ENCODE measurements around the gene NNAT.

NNAT gene

DNA sequence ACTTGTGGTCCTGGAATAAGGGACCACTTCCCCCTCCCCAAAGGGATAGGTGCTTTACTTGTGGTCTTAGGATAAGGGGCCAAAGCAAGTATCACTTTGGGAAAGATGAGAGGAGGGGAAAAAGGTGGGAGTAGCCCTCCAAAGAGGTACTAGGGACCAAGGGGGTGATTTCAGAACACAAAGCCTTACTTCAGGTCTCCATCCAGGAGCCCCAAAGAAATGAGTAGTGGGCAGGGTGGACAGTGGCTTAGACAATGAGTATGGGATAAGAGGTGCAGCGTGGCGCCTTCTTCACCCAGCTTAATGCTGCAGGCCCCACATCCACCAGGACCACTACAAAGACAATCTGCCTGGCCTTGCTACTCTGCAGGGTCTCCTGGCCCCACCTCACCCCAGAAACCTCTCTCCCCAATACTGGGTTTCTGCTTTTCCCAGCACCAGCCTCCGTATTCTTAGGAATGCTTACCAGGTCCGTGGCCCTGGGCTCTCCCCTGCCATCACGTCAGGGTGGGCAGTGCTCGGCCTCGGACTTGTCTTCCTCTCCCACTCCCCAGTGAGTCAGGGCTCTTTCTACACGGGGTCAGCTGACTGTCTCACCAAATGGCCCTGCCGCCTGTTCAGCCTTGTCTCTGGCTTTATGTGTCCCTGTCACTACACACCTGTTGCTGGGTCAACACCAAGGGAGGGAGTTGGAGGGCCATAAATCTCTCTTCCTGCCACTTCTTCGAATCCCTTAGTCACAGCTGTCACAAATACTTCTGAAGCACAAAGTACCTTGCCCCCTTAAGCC lies 3.1 kb downstream of the NNAT start:
- whole genome bisulfite sequencing, 2 experiments: 79 to 82% methylated on average over 10 of the region's 10 CpGs
- no peaks in the 10 kb centered on the region for H3K9me3 ChIP-seq (ENCODE audit: control insufficient read depth, low read length)
- H3K27ac ChIP-seq (ENCODE audit: insufficient read depth, low read depth, low read length, poor library complexity, severe bottlenecking): no peak overlapping the region
- H3K36me3 ChIP-seq (ENCODE audit: control insufficient read depth, insufficient read depth, low read length): peaks cover 7% of the 10 kb centered on the region
- H3K27me3 ChIP-seq (ENCODE audit: control insufficient read depth, insufficient read depth, low read length, poor library complexity, severe bottlenecking): no peaks in the 10 kb centered on the region
- H3K4me3 ChIP-seq (ENCODE audit: insufficient read depth, low read depth, low read length): no peak overlapping the region
- H3K4me1 ChIP-seq (ENCODE audit: control insufficient read depth, insufficient read depth, low read length): peaks cover 16% of the 10 kb centered on the region

DNA sequence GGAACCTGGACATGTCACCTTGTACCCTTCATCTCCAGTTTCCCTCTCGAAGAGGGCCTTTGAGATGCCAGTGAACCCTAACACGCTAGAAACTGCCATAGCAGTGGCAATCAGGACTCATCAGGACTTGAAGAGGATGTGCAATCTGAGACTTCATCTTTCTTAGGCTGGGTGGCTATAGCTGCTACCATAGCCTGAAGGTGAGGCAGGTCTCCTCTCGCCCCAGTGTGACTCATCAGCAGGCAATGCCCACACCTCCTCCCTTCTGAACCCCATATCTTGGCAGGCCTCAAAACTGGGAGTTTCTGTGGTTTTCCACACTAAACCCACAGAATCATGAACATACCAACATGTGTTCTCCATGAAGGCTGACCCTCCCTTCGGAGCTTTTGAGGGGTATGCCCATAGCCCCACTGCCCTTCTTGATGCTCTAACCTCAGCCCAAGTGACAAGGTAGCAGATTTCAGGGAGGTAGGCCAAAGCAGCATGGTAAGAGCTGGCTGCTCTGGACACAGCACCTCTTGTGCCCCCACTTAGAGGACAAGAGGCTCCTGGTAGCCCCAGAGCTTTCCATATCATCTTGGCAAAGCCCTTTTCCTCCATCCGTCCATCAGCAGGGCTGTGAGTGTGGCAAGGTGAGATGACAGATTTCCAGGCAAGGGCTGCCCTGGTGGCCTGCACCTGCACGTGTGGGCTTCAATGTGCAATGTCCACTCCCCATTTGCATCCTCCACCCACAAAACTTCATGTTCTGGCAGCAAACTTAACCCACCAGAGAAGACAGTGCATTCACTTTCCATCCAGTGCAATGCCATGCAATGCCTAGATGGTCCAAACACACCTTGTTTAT lies 4.0 kb downstream of the NNAT start:
- Histone ChIP-seq H3K4me3 (ENCODE audit: insufficient read depth, low read depth, low read length) (no peak overlapping the region), H3K4me1 (ENCODE audit: control insufficient read depth, insufficient read depth, low read length) (peaks cover 7% of the 10 kb centered on the region), H3K27me3 (ENCODE audit: control insufficient read depth, insufficient read depth, low read length, poor library complexity, severe bottlenecking) (no peaks in the 10 kb centered on the region), H3K27ac (ENCODE audit: insufficient read depth, low read depth, low read length, poor library complexity, severe bottlenecking) (no peak overlapping the region), H3K36me3 (ENCODE audit: control insufficient read depth, insufficient read depth, low read length) (peaks cover 7% of the 10 kb centered on the region), H3K9me3 (ENCODE audit: control insufficient read depth, low read length) (no peaks in the 10 kb centered on the region)
- 78 to 82% methylated on average over 6 of the region's 6 CpGs for WGBS, 2 experiments

DNA sequence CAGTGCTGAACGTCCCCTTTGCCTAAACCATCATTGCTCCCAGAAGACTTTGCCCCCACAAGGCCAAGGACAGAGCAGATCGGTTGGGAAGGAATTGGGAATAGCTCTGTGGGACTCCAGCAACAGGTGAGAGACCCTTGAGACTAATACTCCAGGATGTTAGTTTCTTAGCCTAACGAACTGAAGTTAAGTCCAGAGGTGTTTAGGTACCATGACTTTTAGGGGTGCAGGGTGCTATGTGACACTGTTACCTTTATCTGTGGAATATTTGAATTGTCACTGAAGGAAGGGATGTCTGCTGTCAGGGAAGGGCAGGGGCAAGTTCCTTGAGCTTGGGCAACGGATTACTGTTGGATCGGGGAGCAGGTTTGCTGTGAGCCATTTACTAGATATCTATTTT lies 4.8 kb downstream of the NNAT start:
- 40 to 51% methylated on average over 5 of the region's 5 CpGs for WGBS, 2 experiments
- H3K4me3 ChIP-seq (ENCODE audit: insufficient read depth, low read depth, low read length): peak overlapping the region; percentile 87

DNA sequence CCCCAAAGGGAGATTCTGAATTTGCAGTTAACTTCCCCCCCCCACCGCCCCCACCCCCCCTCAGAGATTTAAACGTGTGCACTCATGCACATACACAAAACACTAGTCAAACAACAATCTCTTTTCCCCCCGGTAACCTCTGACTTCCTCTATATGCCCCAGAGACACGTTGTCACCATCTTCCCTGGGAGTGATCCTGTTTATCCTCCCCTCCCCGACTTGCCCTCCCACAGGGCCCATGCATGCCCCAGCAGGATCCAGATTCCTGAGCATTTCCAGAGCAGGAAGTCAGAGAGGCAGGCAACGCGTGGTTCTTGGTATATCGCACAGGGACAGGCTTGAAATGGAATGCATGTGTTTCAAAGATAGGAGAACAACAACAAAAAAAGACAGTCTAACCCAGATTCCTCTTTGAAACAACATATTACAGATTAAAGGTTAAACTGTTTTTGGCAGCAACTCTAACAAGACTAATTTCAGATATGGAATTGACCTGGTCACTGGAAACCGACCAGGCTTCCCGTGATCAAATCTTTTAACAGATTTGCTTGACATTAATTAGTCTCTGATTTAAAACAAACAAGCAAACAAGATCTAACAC lies 5.3 kb downstream of the NNAT start:
- H3K27ac ChIP-seq (ENCODE audit: insufficient read depth, low read depth, low read length, poor library complexity, severe bottlenecking): no peak overlapping the region
- WGBS, 2 experiments: 1 to 2% methylated on average over 10 of the region's 10 CpGs
- peaks cover 2% of the 10 kb centered on the region for H3K36me3 ChIP-seq (ENCODE audit: control insufficient read depth, insufficient read depth, low read length)
- H3K4me3 ChIP-seq (ENCODE audit: insufficient read depth, low read depth, low read length): peak overlapping the region; percentile 87
- peaks cover 6% of the 10 kb centered on the region for H3K4me1 ChIP-seq (ENCODE audit: control insufficient read depth, insufficient read depth, low read length)
- no peaks in the 10 kb centered on the region for H3K27me3 ChIP-seq (ENCODE audit: control insufficient read depth, insufficient read depth, low read length, poor library complexity, severe bottlenecking)
- no peaks in the 10 kb centered on the region for H3K9me3 ChIP-seq (ENCODE audit: control insufficient read depth, low read length)

More for the DNA sequence above, 4.8 kb downstream of the NNAT start:
- Histone ChIP-seq H3K27me3 (ENCODE audit: control insufficient read depth, insufficient read depth, low read length, poor library complexity, severe bottlenecking) (no peaks in the 10 kb centered on the region), H3K9me3 (ENCODE audit: control insufficient read depth, low read length) (no peaks in the 10 kb centered on the region), H3K36me3 (ENCODE audit: control insufficient read depth, insufficient read depth, low read length) (peaks cover 7% of the 10 kb centered on the region), H3K27ac (ENCODE audit: insufficient read depth, low read depth, low read length, poor library complexity, severe bottlenecking) (no peak overlapping the region), H3K4me1 (ENCODE audit: control insufficient read depth, insufficient read depth, low read length) (peaks cover 6% of the 10 kb centered on the region)

DNA sequence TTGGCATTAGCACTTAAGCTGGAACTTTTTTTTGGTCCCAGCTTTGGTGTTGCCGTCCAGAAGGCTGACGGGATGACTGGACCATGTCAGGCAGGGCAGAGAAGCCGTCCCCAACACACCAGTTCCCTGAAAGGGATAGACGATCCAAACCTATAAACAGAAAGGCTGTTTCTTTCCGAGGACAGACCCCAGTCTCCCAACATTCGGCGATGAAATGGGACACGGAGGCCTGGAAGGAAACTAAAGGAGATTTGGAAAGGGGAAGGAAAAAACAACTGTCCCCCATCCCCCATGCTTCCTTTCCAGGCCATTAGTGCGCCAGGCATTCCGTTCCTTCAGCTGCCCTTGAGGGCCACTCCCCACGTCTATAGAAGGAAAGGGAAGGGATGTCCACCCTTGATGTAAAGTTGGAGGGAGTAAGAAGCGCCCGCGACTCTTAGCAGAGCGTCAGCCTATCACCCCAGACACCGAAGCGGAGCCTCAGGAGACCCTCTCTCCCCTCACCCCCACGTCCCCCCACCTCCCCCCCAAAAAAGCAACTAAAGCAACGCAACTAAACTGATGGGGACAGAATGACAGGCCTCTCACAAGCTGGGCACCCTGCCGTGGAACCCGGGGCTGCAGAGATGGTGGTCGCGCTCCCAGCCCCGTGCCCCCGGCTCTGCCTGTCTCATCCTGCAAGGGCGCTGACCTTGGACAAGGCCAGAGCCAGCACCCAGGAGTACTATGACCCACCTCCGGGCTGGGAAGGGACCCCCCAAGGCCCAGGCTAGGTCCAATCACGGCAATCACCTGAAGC lies 6.0 kb downstream of the NNAT start:
- H3K9me3 ChIP-seq (ENCODE audit: control insufficient read depth, low read length): no peaks in the 10 kb centered on the region
- peaks cover 6% of the 10 kb centered on the region for H3K4me1 ChIP-seq (ENCODE audit: control insufficient read depth, insufficient read depth, low read length)
- H3K27me3 ChIP-seq (ENCODE audit: control insufficient read depth, insufficient read depth, low read length, poor library complexity, severe bottlenecking): no peaks in the 10 kb centered on the region
- no peak overlapping the region for H3K27ac ChIP-seq (ENCODE audit: insufficient read depth, low read depth, low read length, poor library complexity, severe bottlenecking)
- no peaks in the 10 kb centered on the region for H3K36me3 ChIP-seq (ENCODE audit: control insufficient read depth, insufficient read depth, low read length)
- WGBS, 2 experiments: 0 to 1% methylated on average over 23 to 27 of the region's 28 CpGs
- peak overlapping the region; percentile 87 for H3K4me3 ChIP-seq (ENCODE audit: insufficient read depth, low read depth, low read length)

DNA sequence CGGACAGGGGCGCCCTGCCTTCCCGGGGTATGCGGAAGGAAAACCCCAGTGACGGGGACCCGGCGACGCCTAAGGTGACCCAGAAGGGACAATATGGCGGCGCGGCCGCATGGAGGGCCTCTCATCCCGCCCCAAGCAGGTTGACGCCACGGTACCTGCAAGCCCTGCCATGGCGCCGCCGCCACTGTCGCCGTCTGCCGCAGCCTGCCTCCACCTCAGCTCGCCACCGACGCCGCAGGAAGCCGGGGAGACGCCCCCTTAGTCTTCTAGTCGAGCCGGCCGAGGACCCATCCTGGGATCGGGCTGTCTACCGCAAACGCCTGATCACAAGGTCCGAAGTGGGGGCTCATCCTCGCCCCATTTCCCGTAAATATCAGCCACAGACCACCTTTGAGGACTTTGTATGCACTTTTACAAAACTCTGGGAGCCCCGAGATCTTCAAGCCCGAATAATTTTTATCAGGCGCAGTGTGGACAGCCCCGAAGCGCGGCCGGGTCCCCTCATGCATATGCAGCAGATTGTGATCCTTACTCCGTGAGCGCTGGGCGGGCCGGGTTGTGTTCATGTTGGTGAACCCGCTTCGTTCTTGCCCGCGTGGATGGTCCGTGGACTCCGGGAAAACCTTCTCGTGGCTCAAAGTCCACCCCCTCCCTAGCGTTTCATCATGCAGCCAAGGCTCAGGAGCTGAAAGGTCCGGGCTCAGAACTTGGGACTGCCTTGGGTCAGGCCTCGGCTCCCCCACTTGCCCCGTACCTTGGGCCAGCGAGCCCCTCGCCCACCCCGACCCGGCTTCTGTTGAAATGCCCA lies 6.8 kb downstream of the NNAT start, which contains the start of gene BLCAP:
BLCAP (minus strand) TSS at position 239 of the 808 bp plus-strand sequence. CDS start 8,702 bp downstream, outside the sequence.
- Histone ChIP-seq H3K4me1 (ENCODE audit: control insufficient read depth, insufficient read depth, low read length) (peaks cover 6% of the 10 kb centered on the region), H3K27ac (ENCODE audit: insufficient read depth, low read depth, low read length, poor library complexity, severe bottlenecking) (peak within 1 kb of the TSS; percentile 98), H3K27me3 (ENCODE audit: control insufficient read depth, insufficient read depth, low read length, poor library complexity, severe bottlenecking) (no peaks in the 10 kb centered on the region), H3K36me3 (ENCODE audit: control insufficient read depth, insufficient read depth, low read length) (no peaks in the 10 kb centered on the region), H3K4me3 (ENCODE audit: insufficient read depth, low read depth, low read length) (peak within 1 kb of the TSS; percentile 87), H3K9me3 (ENCODE audit: control insufficient read depth, low read length) (no peaks in the 10 kb centered on the region)
- 0% methylated on average over 62 of the region's 62 CpGs for WGBS, 2 experiments

DNA sequence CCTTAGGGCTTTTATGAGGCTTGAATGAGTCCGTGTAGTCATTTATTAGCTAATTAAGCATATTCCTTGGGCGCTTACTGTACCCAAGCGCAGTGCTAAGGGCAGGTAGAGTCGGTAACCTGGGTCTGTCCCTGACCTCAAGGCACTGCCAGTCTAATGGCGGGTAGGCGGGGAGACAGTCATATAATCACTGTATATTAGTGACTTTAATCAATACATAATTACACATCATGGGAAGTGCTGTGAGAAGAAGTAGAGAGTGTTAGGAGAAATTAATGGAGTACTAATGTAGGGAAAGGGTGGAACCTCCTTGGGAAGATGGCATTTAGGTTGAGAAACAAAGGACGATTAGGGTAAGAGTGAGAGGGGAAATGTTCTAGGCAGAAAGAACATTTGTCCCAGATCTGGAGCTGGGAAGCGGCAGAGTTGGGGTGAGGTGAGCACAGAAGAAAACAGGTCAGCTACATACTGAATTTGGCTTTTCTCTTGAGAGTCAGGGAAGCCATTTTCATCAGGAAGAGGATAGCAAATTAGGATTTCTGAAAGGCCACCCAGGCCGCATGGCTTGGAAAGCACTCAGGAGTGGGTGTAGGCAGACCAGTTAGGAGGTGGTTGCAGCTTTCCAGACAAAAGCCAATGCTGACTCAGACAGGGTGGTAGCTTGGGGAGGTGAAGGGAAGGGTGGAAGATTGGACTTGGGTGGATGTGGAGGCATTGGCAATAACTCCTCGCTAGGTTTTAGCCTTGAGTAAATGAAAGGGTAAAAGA lies 7.6 kb downstream of the NNAT start:
- peak overlapping the region; percentile 87 for H3K4me3 ChIP-seq (ENCODE audit: insufficient read depth, low read depth, low read length)
- no peaks in the 10 kb centered on the region for H3K36me3 ChIP-seq (ENCODE audit: control insufficient read depth, insufficient read depth, low read length)
- 63 to 65% methylated on average over 8 of the region's 10 CpGs for WGBS, 2 experiments
- no peaks in the 10 kb centered on the region for H3K27me3 ChIP-seq (ENCODE audit: control insufficient read depth, insufficient read depth, low read length, poor library complexity, severe bottlenecking)
- H3K27ac ChIP-seq (ENCODE audit: insufficient read depth, low read depth, low read length, poor library complexity, severe bottlenecking): no peak overlapping the region
- peaks cover 6% of the 10 kb centered on the region for H3K4me1 ChIP-seq (ENCODE audit: control insufficient read depth, insufficient read depth, low read length)
- H3K9me3 ChIP-seq (ENCODE audit: control insufficient read depth, low read length): no peaks in the 10 kb centered on the region

DNA sequence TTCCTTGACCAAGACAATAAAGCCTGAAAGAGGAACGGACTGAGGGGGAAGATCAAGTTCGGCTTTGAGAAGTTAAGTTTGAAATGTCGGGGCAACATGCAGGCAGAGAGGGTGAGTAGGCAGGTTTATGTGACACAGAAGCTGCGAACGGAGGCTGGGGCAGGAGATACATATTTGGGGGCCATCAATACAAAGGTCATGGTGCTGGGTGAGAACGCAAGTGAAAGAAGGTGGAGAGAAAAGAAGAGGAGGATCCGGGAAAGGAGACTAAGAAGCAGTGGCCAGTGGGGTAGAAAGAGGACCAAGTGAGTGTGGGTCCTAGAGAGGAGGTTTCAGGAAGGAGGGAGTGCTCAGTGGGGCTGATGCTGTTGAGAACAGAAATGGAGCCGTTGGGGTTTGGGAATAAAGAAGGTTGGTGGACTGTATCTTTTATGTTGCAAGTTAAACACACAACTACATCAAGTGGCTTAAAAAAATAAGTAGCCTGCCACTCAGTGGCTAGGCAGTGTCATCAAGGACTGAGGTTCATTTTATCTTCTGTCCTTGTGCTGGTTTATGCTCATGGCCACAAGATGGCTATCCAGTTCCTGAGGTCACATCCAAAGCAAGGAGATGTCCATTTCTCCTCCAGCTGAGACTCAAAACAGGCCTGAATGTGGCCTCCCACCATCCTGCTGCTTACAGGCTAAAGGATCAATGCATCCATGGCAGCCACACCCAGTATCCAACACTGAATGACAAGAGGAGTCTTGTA lies 8.3 kb downstream of the NNAT start:
- H3K27ac ChIP-seq (ENCODE audit: insufficient read depth, low read depth, low read length, poor library complexity, severe bottlenecking): no peak overlapping the region
- no peaks in the 10 kb centered on the region for H3K36me3 ChIP-seq (ENCODE audit: control insufficient read depth, insufficient read depth, low read length)
- H3K27me3 ChIP-seq (ENCODE audit: control insufficient read depth, insufficient read depth, low read length, poor library complexity, severe bottlenecking): no peaks in the 10 kb centered on the region
- H3K9me3 ChIP-seq (ENCODE audit: control insufficient read depth, low read length): no peaks in the 10 kb centered on the region
- H3K4me3 ChIP-seq (ENCODE audit: insufficient read depth, low read depth, low read length): no peak overlapping the region
- H3K4me1 ChIP-seq (ENCODE audit: control insufficient read depth, insufficient read depth, low read length): peaks cover 6% of the 10 kb centered on the region
- WGBS, 2 experiments: 80 to 83% methylated on average over 8 of the region's 8 CpGs

Measured in ectodermal cell (in vitro differentiated cells).